ENCODE data around the gene NUDT3.
"Not testable (repeated sequence)": the region's sequence is repeated elsewhere in the genome, so short reads cannot be mapped to it uniquely, and the experiment has no call there.

Gene NUDT3

DNA sequence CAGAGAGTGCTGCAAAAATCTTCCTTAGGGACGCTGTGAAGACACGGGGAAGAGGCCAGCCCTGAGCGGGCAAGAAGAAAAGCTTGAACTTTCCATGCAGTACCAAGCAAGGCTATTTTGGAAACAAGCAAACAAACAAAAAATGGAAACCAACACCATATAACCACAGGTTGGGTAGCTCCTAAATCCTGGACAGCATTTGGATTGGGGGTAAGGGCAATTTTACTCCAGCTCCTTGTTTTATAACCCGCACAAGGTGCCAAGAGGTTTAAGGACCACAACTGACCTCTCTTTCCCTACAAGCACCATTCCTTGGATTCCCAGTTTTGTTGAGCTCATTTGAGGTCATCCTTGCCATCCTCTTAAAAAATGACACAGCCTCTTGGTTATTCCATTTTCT lies 112.3 kb downstream of the NUDT3 start:
- no peak for DNase-seq

DNA sequence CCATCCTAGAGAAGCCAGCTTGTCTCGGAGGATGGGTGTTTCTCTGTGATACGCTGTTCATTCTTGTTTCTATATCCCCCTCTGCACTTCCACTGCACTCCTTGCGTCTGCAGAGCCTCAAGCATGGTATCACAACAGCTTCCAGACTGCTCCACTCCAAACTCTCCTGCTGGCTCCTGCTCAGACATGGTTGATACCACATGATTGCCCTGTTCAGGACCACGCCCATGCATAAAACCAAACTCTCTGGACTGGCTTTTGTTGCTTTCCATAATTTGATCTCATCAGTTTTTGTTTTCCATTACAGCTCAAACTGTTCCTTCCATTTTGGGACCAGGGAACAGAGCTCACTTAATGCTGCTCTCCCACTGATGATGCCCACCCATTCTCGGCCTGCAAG lies 113.6 kb downstream of the NUDT3 start:
- no peak for DNase-seq

DNA sequence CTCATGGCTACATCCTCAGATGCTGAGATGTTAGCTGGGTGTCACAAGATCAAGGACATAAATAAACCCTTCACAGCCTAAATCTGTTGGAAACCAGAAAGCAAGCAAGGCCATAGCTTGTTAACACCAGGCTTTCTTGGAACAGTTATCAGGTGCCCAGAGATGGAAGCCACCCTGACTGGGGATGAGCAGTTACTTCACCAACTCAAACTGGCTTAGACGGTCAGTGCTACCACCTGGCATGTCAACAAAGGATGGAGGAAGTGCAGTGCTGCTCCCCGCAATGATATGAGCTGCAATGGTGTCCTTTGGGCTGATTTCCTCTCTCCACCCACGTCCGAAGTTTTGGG lies 114.7 kb downstream of the NUDT3 start:
- no peak for DNase-seq

GRCh38 chr6:34276881-34277762 lies 115.3 kb downstream of the NUDT3 start:
- no peak for DNase-seq

- no peak for DNase-seq
Measured at GRCh38 chr6:34276191-34276590, 116.3 kb downstream of the NUDT3 start.

DNA sequence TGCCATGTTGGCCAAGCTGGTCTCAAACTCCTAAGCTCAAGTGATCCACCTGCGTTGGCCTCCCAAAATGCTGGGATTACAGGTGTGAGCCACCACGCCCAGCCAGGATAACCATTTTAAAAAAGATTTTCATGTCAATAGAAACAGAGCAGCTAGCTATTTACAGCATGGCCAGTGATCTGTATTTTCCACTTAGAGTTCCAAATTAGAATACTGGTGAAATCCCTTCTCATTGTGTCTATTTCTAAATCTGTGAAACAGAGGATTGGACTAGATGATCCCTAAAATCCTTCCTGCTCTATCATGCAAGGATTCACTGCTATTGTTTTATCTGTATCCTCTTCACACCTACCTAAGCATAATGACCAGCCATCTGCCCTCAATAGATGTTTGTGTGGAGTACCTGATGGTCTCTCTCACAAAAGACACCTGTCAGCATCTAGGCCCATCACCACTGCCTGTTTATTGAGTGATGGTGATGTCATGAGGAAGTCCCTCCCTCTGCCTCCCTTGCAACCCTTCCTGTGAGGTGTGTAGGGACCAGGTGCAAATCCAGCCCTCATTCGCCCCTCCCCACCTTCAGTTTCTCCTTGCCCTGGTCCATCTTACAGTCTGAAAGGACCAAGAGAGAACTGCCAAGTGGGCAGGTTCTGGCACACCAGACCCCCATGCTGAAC lies 117.2 kb downstream of the NUDT3 start:
- no peak for DNase-seq

DNA sequence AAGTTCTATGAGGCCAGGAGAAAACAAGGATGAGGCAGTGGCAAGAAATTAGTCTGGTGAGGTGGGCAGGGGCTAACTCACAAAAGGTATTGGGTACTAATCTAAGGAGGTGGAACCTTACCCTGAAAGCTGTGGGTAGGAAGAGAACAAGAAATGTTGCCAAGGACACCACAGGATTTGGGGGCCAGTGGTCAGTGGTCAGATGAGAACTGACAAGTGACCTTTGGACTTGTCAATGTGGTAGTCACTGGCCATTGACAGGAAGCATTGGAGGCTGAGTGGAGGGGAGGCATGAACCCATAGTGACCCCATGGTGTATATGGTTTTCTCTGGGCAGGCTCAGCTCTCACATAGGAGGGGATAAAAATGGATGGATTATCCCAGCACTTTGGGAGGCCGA lies 118.3 kb downstream of the NUDT3 start:
- no peak for DNase-seq

GRCh38 chr6:34273242-34273805 lies 119.1 kb downstream of the NUDT3 start:
- DNase-seq, result no peak

- no peak for DNase-seq
Measured at GRCh38 chr6:34272013-34272926, 120.2 kb downstream of the NUDT3 start.

- not testable (repeated sequence) for DNase-seq
Measured at GRCh38 chr6:34269658-34270341, 122.7 kb downstream of the NUDT3 start.

DNA sequence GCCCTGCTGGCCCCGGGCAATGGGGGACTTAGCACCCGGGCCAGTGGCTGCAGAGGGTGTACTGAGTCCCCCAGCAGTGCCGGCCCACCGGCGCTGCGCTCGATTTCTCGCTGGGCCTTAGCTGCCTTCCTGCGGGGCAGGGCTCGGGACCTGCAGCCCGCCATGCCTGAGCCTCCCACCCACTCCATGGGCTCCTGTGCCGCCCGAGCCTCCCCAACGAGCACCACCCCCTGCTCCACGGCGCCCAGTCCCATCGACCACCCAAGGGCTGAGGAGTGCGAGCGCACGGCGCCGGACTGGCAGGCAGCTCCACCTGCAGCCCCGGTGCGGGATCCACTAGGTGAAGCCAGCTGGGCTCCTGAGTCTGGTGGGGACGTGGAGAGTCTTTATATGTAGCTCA lies 123.3 kb downstream of the NUDT3 start:
- DNase-seq, result not testable (repeated sequence)

- DNase-seq, result no peak
Measured at GRCh38 chr6:34267746-34268145, 124.7 kb downstream of the NUDT3 start.

GRCh38 chr6:34263484-34263883 lies 129.0 kb downstream of the NUDT3 start:
- DNase-seq, result not testable (repeated sequence)

DNA sequence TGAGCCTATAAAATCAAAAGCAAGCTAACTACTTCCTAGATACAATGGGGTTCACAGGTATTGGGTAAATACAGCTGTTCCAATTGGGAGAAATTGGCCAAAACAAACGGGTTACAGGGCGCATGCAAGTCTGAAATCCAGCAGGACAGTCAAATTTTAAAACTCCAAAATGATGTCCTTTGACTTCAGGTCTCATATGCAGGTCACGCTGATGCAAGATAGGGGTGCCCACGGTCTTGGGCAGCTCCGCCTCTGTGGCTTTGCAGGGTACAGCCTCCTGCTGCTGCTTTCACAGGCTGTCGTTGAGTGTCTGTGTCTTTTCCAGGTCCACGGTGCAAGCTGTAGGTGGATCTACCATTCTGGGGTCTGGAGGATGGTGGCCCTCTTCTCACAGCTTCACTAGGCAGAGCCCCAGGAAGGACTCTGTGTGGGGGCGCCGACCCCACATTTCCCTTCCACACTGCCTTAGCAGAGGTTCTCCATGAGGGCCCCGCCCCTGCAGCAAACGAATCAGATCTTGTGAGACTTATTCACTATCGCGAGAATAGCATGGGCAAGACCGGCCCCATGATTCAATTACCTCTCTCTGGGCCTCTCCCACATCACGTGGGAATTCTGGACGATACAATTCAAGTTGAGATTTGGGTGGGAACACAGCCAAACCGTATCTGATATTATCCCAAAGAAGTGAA lies 131.7 kb downstream of the NUDT3 start:
- no peak for DNase-seq

- DNase-seq, result no peak
Measured at GRCh38 chr6:34259529-34260069, 132.9 kb downstream of the NUDT3 start.

- DNase-seq, result not testable (repeated sequence)
Measured at GRCh38 chr6:34252395-34252794, 140.1 kb downstream of the NUDT3 start.

DNA sequence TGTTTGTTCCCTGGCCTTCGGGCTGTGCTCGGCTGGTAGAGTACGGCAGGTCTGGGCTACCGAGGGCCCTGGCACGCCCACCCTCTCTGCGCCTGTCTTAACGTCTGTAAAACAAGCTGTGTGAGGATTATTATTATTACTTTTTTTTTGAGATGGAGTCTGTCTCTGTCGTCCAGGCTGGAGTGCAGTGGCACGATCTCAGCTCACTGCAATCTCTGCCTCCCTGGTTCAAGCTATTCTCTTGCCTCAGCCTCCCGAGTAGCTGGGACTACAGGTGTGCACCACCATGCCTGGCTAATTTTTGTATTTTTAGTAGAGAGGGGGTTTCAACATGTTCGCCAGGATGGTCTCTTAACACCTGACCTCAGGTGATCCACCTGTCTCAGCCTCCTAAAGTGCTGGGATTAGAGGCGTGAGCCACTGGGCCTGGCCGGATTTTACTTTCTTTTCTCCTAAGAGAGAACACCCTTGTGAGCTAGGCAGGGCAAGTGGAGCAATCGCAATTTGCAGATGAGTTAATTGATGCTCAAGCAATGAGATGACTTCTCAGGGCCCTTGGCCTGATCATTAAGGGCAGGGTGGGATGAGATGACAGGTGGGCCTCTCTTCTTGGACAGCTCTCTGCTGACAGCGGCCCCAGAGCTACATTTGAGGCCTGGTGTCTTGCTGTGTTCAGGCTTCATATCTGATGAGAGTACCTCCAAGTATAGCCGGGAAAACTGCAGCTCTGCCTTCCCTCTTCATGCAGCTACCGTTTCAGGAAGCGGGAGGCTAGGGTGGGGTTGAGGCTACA lies 142.8 kb downstream of the NUDT3 start:
- no peak for DNase-seq

- peak; percentile 93 for DNase-seq
Measured at GRCh38 chr6:34248727-34249468, 143.6 kb downstream of the NUDT3 start, which contains the start of gene SMIM29. TSS of gene SMIM29 (minus strand) at chr6:34249006. CDS start at chr6:34247791, 1,215 bp downstream.

GRCh38 chr6:34248198-34248726 lies 144.2 kb downstream of the NUDT3 start:
- DNase-seq, result no peak
